Measurements from ENCODE around the gene SLC25A6. TPM values are rescaled to one million over a fixed set of nuclear protein-coding genes. Genes with fewer than 3 reads are reported as not detected.
"Not testable (repeated sequence)": the region's sequence is repeated elsewhere in the genome, so short reads cannot be mapped to it uniquely, and the experiment has no call there.

The SLC25A6 gene
- total RNA-seq, 2 donors from 2014 or later: 402 to 411 TPM

DNA sequence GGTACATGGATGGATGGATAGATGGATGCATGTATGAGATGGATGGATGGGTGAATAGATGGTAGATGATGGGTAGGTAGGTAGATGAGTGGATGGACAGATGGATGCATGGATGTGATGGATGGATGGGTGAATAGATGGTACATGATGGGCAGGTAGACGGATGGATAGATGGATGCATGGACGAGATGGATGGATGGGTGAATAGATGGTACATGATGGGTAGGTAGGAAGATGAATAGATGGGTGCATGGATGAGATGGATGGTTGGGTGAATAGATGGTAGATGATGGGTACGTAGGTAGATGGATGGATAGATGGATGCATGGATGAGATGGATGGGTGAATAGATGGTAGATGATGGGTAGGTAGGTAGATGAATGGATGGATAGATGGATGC lies 12.0 kb upstream of the SLC25A6 start:
- not testable (repeated sequence) for H3K4me3 Mint-ChIP-seq; H3K9me3 Mint-ChIP-seq; ATAC-seq (replicated peaks in 1 of 2); H3K36me3 Mint-ChIP-seq (ENCODE audit: insufficient read depth in 2 of 2); H3K27ac Mint-ChIP-seq; H3K4me1 Mint-ChIP-seq (ENCODE audit: low read depth); DNase-seq; H3K27me3 Mint-ChIP-seq (ENCODE audit: low read depth)

- no peaks in the 10 kb centered on the region for H3K4me1 Mint-ChIP-seq (ENCODE audit: low read depth)
- H3K36me3 Mint-ChIP-seq (ENCODE audit: insufficient read depth in 2 of 2): no peaks in the 10 kb centered on the region
- no peak overlapping the region for H3K4me3 Mint-ChIP-seq
- H3K9me3 Mint-ChIP-seq: no peaks in the 10 kb centered on the region
- DNase-seq (no peak), ATAC-seq (replicated peaks in 1 of 2) (no peak)
- no peaks in the 10 kb centered on the region for H3K27me3 Mint-ChIP-seq (ENCODE audit: low read depth)
- no peak overlapping the region for H3K27ac Mint-ChIP-seq
Measured at GRCh38 chrX:1403228-1403627, 11.3 kb upstream of the SLC25A6 start.

GRCh38 chrX:1401611-1402430 lies 9.9 kb upstream of the SLC25A6 start:
- no peaks in the 10 kb centered on the region for H3K4me1 Mint-ChIP-seq (ENCODE audit: low read depth)
- no peak overlapping the region for H3K27ac Mint-ChIP-seq
- no peak overlapping the region for H3K4me3 Mint-ChIP-seq
- H3K27me3 Mint-ChIP-seq (ENCODE audit: low read depth): no peaks in the 10 kb centered on the region
- DNase-seq: no peak
- no peaks in the 10 kb centered on the region for H3K9me3 Mint-ChIP-seq
- H3K36me3 Mint-ChIP-seq (ENCODE audit: insufficient read depth in 2 of 2): peaks cover 0 to 2% of the 10 kb centered on the region in 2 donors
- no peak for ATAC-seq (replicated peaks in 1 of 2)

- Mint-ChIP-seq H3K36me3 (ENCODE audit: insufficient read depth in 2 of 2) (peaks cover 3 to 10% of the 10 kb centered on the region in 2 donors), H3K27ac (no peak overlapping the region), H3K9me3 (no peaks in the 10 kb centered on the region), H3K4me3 (no peak overlapping the region), H3K27me3 (ENCODE audit: low read depth) (no peaks in the 10 kb centered on the region), H3K4me1 (ENCODE audit: low read depth) (peaks cover 4% of the 10 kb centered on the region)
- DNase-seq (no peak), ATAC-seq (replicated peaks in 1 of 2) (no peak)
Measured at GRCh38 chrX:1400742-1401471, 9.0 kb upstream of the SLC25A6 start.

DNA sequence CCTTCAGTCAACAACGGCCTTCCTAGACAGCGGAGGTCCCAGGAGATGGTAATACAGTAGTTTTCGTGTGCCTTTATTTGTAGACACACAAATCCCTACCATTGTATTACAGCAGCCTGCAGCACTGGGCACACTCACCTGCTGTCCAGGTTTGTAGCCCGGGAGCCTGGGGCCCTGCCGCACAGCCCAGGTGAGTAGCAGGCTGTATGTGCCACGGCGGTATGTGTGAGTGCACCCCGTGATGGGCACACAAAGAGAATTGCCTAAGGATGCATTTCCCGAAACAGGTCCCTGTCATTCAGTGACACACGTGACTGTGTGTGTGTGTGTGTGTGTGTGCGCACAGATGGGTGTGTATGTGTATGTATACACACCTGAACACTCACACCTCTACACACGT lies 8.1 kb upstream of the SLC25A6 start:
- ATAC-seq (replicated peaks in 1 of 2): peak in 1 of 2 donors; percentile 8
- DNase-seq: no peak
- H3K27me3 Mint-ChIP-seq (ENCODE audit: low read depth): no peaks in the 10 kb centered on the region
- no peak overlapping the region for H3K4me3 Mint-ChIP-seq
- H3K4me1 Mint-ChIP-seq (ENCODE audit: low read depth): peaks cover 12% of the 10 kb centered on the region
- H3K9me3 Mint-ChIP-seq: no peaks in the 10 kb centered on the region
- H3K27ac Mint-ChIP-seq: no peak overlapping the region
- peaks cover 9 to 16% of the 10 kb centered on the region in 2 donors for H3K36me3 Mint-ChIP-seq (ENCODE audit: insufficient read depth in 2 of 2)

DNA sequence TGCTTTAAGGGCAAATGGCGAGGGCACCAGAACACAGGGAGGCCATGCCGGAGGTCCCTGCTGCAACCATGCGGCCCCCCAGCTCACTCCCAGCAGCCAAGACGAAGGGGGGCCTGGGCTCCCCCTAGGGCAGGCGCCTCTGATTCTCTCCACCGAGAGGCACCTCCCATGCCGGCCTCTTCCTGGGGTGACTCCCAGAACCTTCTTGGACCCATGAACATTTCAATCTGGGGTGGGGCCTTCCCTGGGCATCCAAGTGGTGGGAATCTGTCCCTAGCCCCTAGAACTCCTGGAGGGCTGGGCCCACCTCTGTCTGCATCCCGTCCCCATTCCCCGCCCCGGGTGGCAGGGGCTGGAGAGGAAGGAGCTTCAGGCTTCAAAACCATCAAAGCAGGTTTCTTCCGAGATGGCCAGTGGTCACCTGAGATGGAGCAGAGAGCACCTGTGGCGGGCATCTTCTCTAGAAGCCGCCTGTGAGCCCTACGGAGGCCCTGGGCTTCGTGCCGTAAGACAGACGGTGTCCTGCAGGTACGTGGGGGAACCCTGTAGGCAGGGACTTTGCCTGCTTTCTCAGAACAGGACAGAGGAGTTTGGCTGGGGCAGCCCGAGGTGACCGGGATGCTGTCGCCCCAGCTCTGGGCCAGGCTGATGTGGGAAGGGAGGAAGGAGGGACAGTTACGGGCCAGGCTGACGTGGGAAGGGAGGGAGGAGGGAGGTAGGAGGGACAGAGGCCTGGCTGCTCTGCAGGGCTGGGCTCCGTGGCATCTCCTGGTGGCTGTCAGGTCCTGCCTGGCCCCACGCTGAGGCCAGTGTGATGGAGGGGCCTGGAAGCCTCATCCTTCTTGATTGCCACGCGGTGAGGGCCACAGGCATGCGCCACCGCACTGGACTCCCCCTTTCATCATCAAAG lies 6.8 kb upstream of the SLC25A6 start:
- peaks cover 9 to 18% of the 10 kb centered on the region in 2 donors for H3K36me3 Mint-ChIP-seq (ENCODE audit: insufficient read depth in 2 of 2)
- ATAC-seq (replicated peaks in 1 of 2): peak in 1 of 2 donors; percentile 20
- peaks cover 23% of the 10 kb centered on the region for H3K4me1 Mint-ChIP-seq (ENCODE audit: low read depth)
- no peak overlapping the region for H3K4me3 Mint-ChIP-seq
- no peaks in the 10 kb centered on the region for H3K9me3 Mint-ChIP-seq
- H3K27ac Mint-ChIP-seq: no peak overlapping the region
- DNase-seq: no peak
- H3K27me3 Mint-ChIP-seq (ENCODE audit: low read depth): no peaks in the 10 kb centered on the region

DNA sequence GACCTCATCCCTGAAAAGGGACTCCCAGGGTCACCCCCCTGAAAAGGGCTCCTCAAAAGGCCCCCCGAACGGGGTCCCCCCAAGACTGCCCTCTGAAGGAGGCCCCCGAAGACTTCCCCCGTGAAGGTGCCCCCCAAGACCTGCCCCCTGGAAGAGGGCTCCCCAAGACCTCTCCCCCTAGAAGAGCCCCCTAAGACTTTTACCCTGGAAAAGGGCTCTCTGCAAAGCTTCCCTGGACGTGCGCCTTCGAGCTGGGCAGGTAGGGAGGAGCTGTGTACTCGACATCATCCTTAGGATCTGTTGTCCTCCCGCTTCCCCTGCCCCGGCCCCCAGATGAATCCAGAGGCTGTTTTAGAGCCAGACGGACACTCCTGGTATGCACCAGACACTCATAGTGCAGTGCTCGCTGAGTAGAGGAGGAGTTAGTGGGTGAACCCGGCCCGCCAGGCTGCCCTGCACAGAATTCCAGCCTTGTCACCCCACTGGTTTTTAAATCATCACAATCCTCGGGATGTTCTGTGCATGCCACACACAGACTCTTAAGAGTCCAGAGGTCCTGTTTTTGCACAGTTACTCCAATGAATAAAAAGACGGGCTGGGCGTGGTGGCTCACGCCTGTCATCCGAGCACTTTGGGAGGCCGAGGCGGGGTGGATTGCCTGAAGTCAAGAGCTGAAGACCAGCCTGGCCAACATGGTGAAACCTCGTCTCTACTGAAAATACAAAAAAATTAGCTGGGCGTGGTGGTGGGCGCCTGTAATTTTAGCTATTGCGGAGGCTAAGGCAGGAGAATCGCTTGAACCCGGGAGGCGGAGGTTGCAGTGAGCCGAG lies 5.7 kb upstream of the SLC25A6 start:
- no peak overlapping the region for H3K4me3 Mint-ChIP-seq
- no peak overlapping the region for H3K27ac Mint-ChIP-seq
- H3K4me1 Mint-ChIP-seq (ENCODE audit: low read depth): peaks cover 31% of the 10 kb centered on the region
- peaks cover 13 to 23% of the 10 kb centered on the region in 2 donors for H3K36me3 Mint-ChIP-seq (ENCODE audit: insufficient read depth in 2 of 2)
- H3K27me3 Mint-ChIP-seq (ENCODE audit: low read depth): no peaks in the 10 kb centered on the region
- no peak for ATAC-seq (replicated peaks in 1 of 2)
- no peaks in the 10 kb centered on the region for H3K9me3 Mint-ChIP-seq
- DNase-seq: no peak

DNA sequence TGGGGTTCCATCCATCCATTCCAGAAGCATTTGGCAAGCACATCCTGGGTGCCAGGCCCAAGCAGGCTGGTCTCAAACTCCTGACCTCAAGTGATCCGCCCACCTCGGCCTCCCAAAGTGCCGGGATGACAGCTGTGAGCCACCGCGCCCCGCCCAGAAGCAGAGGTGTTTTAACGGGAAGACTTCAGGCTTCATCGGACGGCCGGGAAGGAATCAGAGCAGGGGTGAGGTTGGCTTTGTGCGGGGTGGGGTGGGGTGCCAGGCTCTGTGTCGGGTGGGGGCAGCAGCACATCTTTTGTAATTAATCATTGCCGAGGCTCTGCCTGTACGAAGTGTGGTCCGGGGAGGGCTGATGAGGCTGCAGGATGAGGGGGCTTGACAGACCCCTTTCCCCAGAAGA lies 5.1 kb upstream of the SLC25A6 start:
- H3K4me3 Mint-ChIP-seq: no peak overlapping the region
- no peaks in the 10 kb centered on the region for H3K27me3 Mint-ChIP-seq (ENCODE audit: low read depth)
- DNase-seq: no peak
- H3K4me1 Mint-ChIP-seq (ENCODE audit: low read depth): peaks cover 31% of the 10 kb centered on the region
- no peak for ATAC-seq (replicated peaks in 1 of 2)
- H3K27ac Mint-ChIP-seq: no peak overlapping the region
- no peaks in the 10 kb centered on the region for H3K9me3 Mint-ChIP-seq
- peaks cover 13 to 23% of the 10 kb centered on the region in 2 donors for H3K36me3 Mint-ChIP-seq (ENCODE audit: insufficient read depth in 2 of 2)

DNA sequence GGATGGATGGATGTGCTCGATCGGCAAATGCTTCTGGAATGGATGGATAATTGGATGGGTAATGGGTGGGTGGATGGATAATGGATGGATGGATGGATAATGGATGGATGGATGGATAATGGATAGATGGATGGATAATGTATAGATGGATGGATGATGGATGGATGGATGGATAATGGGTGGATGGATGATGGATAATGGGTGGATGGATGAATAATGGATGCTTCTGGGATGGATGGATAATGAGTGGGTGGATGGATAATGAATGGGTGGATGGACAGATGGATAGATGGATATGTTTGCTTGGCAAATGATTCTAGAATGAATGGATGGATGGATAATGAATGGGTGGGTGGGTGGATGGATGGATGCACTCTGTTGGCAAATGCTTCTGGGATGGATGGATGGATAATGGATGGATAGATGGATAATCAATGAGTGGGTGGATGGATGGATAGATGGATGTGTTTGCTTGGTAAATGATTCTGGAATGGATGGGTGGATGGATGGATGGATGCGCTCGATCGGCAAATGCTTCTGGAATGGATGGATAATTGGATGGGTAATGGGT lies 3.8 kb upstream of the SLC25A6 start:
- H3K27ac Mint-ChIP-seq: peak overlapping the region; percentile 6
- H3K27me3 Mint-ChIP-seq (ENCODE audit: low read depth): no peaks in the 10 kb centered on the region
- no peaks in the 10 kb centered on the region for H3K9me3 Mint-ChIP-seq
- H3K4me1 Mint-ChIP-seq (ENCODE audit: low read depth): peaks cover 36% of the 10 kb centered on the region
- H3K36me3 Mint-ChIP-seq (ENCODE audit: insufficient read depth in 2 of 2): peaks cover 13 to 27% of the 10 kb centered on the region in 2 donors
- peak overlapping the region in 1 of 2 donors; percentile 3 for H3K4me3 Mint-ChIP-seq
- ATAC-seq (replicated peaks in 1 of 2): no peak
- no peak for DNase-seq

- Mint-ChIP-seq H3K4me3 (peak overlapping the region; percentile 90 to 96), H3K4me1 (ENCODE audit: low read depth) (peaks cover 42% of the 10 kb centered on the region), H3K36me3 (ENCODE audit: insufficient read depth in 2 of 2) (peaks cover 13 to 27% of the 10 kb centered on the region in 2 donors), H3K27me3 (ENCODE audit: low read depth) (no peaks in the 10 kb centered on the region), H3K27ac (peak overlapping the region; percentile 95), H3K9me3 (no peaks in the 10 kb centered on the region)
- ATAC-seq (replicated peaks in 1 of 2) (no peak), DNase-seq (no peak)
Measured at GRCh38 chrX:1394731-1395501, 3.0 kb upstream of the SLC25A6 start.

- Mint-ChIP-seq H3K27me3 (ENCODE audit: low read depth) (no peaks in the 10 kb centered on the region), H3K9me3 (no peaks in the 10 kb centered on the region), H3K4me3 (peak overlapping the region; percentile 90 to 96), H3K27ac (peak overlapping the region; percentile 95), H3K4me1 (ENCODE audit: low read depth) (peaks cover 49% of the 10 kb centered on the region), H3K36me3 (ENCODE audit: insufficient read depth in 2 of 2) (peaks cover 13 to 30% of the 10 kb centered on the region in 2 donors)
- DNase-seq (no peak), ATAC-seq (replicated peaks in 1 of 2) (no peak)
Measured at GRCh38 chrX:1393871-1394615, 2.1 kb upstream of the SLC25A6 start.
